H54 (cell line): ENCODE data around the gene BFSP2.

ENCODE experiments used
- DNase-seq: peaks from one replicate; pipeline ENCODE4 v3.0.0; 2011; ENCODE audit warnings: low spot score, mixed read lengths; ENCODE audit not compliant: insufficient read length
- FAIRE-seq: peaks from 3 replicates; lab custom pipeline; 2011; peaks lifted over from hg19 to GRCh38; lab: Jason Lieb, UNC
- POLR2A ChIP-seq: IDR thresholded peaks from 2 replicates; pipeline ENCODE4 v1.6.1; 2011; ENCODE audit warnings: low read depth, mild to moderate bottlenecking, low read length

The BFSP2 gene

GRCh38 chr3:133418361-133418760, 18.5 kb downstream of the BFSP2 start:
- DNase-seq (no peak), FAIRE-seq (no peak)
- TF ChIP-seq POLR2A: no peak

DNA sequence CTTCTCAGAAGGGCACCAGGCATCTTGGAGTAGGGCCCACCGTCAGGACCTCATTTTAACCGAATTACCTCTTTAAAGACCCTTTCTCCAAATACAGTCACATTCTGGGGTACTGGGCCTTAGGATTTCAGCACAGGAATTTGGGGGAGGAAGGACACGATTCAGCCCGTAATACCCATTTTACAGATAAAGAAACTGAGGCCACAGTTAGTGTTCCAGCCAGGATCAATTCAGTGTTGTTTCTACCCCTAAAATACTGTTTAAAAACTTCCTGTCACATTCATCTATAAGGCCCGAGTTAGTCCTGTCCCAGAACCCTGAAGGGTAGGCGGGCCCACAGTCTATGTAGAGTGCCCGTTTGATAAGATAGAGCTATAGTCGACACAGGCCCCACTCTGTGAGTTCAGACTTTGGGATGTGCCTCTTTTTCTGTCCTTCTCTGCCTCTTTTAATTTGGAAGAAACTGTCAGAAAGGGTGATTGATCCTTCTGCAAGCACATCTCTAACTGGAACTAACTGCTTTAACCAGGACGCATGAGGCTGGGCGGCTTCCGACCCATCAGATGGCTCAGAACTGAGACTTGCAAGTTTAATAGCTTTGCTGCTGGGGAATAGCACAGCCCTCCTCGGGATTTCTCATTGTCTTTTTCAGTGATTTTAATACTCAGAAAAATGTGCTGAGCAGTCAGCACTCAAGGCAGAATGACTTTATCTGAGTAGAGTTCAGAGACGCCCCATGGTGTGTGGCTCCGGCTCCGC, 19.5 kb downstream of the BFSP2 start:
- FAIRE-seq: no peak
- no peak for TF ChIP-seq POLR2A
- DNase-seq: no peak

GRCh38 chr3:133424937-133425869, 25.3 kb downstream of the BFSP2 start:
- DNase-seq (no peak), FAIRE-seq (no peak)
- TF ChIP-seq POLR2A: no peak

DNA sequence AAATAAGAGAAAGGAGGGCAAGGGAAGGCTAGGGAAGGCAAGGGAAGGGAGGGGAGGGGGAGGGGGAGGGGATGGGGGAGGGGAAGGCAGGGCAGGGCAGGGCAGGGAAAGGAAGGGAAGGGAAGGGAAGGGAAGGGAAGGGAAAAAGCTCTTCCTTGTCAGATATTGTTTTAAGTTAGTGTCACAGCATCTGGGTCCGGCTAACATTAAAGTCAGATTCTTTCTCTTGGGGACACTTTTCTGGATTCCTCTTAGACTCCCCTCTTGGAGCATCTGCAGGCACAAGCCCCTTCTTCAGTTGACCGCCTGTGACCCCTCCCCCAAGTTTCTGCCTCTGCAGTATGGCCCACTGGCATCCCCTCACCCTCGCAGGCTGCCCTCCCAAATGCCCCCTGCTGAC, 26.0 kb downstream of the BFSP2 start:
- FAIRE-seq: no peak
- TF ChIP-seq POLR2A: no peak

GRCh38 chr3:133426721-133427120, 26.9 kb downstream of the BFSP2 start:
- no peak for TF ChIP-seq POLR2A
- DNase-seq (no peak), FAIRE-seq (no peak)

More for the DNA sequence above, 26.0 kb downstream of the BFSP2 start:
- DNase-seq: no peak

- no peak for TF ChIP-seq POLR2A
- no peak for FAIRE-seq
- DNase-seq: no peak
Observed at GRCh38 chr3:133428552-133428951, 28.7 kb downstream of the BFSP2 start.

DNA sequence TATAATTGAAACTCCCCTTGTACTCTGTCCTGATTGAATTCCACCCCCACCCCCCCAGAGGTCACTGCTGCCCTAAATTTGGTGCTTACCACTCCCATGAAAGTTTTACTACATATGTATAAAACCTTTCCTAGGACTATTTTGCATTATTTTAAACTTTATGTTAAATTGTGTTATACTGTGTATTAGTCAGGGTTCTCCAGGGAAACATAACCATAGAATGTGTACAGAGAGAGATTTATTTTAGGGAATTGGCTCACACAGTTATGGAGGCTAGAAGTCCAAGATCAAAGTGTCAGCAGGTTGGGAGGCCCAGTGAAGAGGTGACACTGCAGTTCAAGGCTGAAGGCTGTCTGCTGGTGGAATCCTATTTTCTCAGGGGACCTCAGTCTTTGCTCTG, 29.2 kb downstream of the BFSP2 start:
- no peak for TF ChIP-seq POLR2A
- DNase-seq: no peak
- no peak for FAIRE-seq

DNA sequence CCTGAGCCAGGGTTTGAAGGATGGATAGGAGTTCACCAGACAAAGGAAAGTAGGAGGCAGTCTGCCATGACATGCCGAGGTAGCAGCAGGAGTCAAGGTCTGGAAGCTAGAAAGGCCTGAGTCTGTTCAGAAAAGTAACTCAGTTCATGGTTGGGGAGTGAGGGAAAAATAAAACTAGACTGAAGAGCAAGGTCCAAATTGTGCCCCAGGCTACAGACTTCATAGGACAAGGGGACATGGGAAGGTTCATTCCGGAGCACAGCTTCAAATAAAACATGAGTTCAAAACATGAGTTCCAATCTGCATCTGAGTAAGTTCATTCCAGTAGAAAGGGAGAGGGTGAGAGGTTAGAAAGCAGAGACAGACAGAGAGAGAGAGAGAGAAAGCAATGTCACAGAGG, 39.7 kb downstream of the BFSP2 start:
- DNase-seq: no peak
- TF ChIP-seq POLR2A: no peak
- FAIRE-seq: no peak

GRCh38 chr3:133440652-133441051, 40.8 kb downstream of the BFSP2 start:
- no peak for DNase-seq
- no peak for FAIRE-seq
- TF ChIP-seq POLR2A: no peak

DNA sequence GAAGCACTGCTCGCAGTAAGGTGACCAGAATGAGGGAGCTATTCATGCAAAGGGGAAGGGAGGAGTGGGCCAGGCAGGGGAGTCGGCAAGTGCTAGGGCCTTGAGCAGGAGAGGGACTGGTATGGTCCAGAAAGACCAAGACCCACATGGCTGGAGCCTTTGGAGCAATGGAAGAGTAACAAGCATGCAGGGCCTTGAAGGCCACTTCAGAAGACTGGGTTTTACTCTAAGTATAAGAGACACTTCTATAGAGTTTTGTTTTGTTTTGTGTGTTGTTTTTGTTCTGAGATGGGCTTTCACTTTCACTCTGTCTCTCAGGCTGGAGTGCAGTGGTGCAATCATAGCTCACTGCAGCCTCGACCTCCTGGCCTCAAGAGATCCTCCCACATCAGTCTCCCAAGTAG, 42.0 kb downstream of the BFSP2 start:
- FAIRE-seq (no peak), DNase-seq (no peak)
- no peak for TF ChIP-seq POLR2A

- FAIRE-seq (no peak), DNase-seq (no peak)
- TF ChIP-seq POLR2A: no peak
Observed at GRCh38 chr3:133442518-133442917, 42.7 kb downstream of the BFSP2 start.

DNA sequence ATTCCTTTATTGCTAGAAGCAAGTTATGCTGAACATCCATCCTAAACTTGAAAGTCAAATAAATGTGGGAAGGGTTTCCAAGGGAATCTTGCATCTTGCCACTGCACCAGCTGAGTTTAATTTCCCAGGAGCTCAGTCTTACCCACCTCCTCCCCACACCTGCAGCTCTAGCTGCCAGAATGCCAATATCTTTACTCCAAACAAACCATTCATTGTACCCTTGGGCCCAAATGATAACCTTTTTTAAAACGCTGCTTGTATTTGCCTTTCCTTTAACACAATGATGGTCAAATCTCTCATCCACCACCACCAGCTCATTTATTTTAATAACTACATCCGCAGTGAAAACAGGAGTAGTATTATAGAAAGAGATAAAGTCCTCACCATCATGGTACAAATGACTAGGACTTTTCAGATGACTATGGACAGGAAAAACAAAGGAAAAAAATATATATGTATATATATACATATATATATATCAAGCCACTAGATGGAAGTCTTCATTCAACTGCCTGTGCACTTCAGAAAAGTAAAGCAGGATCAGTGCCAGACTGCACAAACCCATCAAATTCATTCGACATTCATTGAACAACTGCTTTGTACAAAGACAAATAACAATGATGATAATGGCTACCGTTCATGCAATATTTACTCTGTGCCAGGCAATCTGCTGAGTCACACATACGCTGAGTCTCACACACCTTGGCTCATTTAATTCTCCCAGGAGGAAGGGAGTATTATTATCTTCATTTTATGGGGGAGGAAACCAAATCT, 44.0 kb downstream of the BFSP2 start:
- FAIRE-seq: no peak
- DNase-seq: no peak

GRCh38 chr3:133444423-133444774, 44.5 kb downstream of the BFSP2 start:
- no peak for FAIRE-seq
- TF ChIP-seq POLR2A: no peak
- DNase-seq: no peak

More for the DNA sequence above, 44.0 kb downstream of the BFSP2 start:
- no peak for TF ChIP-seq POLR2A

DNA sequence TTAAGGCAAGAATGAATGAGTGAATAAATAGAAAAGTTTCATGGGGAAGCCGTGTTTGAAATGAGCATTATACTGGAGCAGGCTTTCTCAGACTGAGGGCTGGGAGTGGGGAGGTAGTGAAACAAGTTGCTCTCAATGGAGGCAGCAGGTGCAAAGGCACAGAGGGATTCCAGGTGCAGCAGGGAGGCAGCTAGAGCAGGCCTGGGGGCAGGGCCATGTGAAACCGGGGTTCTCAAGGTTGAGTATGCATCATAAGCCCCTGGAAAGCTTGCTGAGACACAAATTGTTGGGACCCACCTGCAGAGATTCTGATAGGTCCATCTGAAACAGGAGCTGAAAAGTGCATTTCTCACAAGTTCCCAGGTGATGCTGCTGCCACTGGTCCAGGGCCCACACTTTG, 45.3 kb downstream of the BFSP2 start:
- no peak for FAIRE-seq
- TF ChIP-seq POLR2A: no peak
- no peak for DNase-seq
